LHCN-M2 (cell line): ENCODE results near the gene KSR2. TPM values are rescaled to one million over a fixed set of nuclear protein-coding genes. Genes with fewer than 3 reads are reported as not detected.

Experiments
- DNase-seq: peaks from one replicate; pipeline ENCODE4 v3.0.0-alpha.2; 2012; ENCODE audit warnings: low read depth
- total RNA-seq: library from RNA; depleted of rRNA; stranded (reverse); fragments of >200 nt; gene quantifications from 2 replicates; pipeline ENCODE4 v1.2.3, GENCODE V29; 2014

The KSR2 gene
- total RNA-seq, 1 experiment from 2014 or later = under 0.01 TPM

GRCh38 chr12:117499759-117500485, 468.9 kb downstream of the KSR2 start:
- no peak for DNase-seq

- DNase-seq = no peak
Measured at GRCh38 chr12:117498880-117499279, 469.9 kb downstream of the KSR2 start.

DNA sequence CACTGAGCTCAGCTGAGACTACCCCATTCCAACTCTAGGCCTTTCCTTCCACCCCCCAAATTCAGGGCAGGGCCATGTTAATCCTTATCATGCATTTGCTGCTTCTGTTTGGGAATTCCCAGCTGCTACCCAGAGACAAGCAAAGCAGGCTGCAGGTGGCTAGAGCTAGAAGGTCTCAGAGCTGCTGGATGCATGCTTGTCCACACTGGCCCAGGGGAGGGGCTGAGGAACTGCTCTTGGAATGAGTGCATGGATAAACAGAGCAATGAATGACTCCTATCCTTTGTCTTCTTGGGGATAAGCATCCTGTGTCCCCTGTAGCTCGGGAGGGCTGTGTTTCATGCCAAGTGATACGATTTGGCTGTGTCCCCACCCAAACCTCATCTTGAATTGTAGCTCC, 470.5 kb downstream of the KSR2 start:
- no peak for DNase-seq

DNA sequence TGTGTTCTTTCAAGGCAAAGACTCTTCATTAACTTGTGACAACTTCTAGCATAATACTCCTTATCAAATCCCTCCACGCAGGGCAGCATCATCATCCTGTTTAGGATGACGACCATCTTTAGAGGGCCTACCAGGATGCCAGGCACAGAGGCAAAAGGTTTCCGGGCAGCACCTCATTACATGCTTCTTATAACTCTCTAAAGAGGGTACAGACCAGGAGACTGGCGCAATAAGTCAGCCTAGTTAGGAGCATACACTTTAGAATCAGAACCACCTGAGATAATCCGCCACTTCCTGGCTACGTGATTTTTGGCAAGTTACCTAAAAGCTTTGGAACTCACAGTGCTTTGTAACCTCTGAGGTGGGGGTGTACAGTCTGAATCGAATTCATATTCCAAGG, 471.4 kb downstream of the KSR2 start:
- DNase-seq = no peak

- DNase-seq = no peak
Measured at GRCh38 chr12:117494833-117495655, 473.7 kb downstream of the KSR2 start.

- DNase-seq = no peak
Measured at GRCh38 chr12:117491711-117492110, 477.1 kb downstream of the KSR2 start.

- no peak for DNase-seq
Measured at GRCh38 chr12:117490130-117490529, 478.7 kb downstream of the KSR2 start.

GRCh38 chr12:117489671-117490070, 479.1 kb downstream of the KSR2 start:
- no peak for DNase-seq

GRCh38 chr12:117486840-117487659, 481.7 kb downstream of the KSR2 start:
- peak; percentile 5 for DNase-seq

DNA sequence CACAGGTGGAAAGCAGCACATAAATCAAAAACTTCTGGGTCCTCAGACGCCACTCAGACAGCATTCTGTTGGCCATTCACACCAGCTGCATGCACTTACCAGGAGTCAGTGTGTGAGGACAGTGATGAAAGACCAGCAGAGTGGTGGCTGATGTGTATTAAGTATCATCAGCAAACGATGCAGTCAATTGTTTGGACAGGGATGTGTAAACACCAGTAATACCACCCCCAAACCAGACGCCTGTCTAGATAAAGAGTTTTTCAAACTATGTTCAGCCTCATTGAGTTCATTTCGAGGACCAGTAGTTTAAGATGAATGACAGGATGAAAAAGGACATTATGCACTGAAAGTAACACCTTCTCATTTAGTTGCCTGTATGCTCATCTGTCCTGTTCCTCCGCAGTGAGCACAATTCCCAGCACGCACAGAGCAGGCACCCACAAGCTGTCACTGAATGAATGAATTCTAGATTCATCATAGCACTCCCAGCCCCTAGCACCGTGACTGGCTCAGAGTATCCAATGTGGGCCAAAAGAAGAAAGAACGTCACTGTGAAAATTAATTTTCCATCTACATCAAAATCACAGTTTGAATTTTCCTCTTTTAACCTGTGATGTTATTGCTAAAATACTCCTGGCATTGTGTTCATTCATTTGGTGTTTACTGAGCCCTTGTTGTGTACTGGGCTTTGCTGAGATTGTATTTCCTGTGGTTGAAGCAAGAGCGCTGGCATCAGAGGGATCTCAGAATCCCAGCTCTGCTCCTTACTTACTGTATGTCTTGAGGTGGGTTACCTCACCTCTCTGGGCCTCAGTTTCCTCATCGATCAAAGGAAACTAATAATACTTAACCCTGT, 482.6 kb downstream of the KSR2 start:
- DNase-seq = no peak

DNA sequence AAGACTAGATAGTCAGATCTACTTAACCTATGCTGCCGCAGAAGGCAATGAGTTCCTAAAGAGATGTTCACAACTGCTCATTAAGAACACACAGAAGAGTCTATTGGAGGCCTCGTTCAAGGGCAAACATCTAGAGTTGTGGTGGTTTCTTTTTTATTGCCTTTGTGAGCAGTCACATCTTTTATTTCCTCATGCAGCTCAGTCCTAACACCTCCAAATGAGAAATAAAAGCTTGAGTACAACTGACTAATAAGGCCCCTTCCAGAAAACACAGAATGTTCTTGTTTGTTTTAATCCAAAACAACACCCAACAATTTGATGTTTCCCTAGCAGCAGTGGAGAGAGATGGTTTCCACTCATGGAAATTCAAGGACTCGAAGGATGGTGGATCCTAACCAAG, 483.9 kb downstream of the KSR2 start:
- no peak for DNase-seq

GRCh38 chr12:117483501-117483900, 485.3 kb downstream of the KSR2 start:
- no peak for DNase-seq

DNA sequence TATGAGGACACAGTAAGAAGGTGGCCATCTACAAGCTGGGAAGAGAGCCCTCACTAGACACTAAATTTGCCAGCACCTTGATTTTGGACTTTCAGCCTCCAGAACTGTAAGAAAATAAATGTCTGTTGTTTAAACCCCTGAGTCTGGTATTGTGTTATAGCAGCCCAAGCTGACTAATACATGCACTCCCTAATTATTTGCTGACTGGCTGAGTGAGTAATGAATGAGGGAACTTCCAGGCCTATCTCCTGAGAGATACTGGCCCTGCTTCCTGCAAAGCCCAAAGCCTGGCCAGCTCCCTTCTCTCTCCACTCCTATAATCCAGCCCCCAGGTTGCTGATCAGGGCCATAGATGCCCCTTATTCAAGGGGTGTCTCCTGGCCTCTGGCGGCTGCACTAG, 487.3 kb downstream of the KSR2 start:
- no peak for DNase-seq

DNA sequence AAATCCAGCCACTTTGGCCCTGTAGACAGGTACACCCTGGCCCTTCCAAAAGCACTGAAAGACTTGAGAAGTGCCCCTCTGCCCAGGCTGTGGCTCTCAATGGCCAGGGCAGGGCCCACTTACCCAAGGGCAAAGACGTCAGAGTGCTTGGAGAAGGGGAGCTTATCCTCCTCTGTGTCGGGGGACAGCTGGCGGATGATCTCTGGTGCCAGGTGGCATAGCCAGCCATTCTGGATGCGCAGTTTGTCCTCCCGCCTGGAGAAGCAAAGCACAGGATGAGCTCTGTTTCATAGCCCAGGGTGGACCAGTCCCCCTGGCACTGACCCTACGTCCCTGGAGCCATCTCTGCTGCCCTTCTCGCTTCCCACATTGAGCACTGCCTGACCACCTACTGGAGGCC, 492.4 kb downstream of the KSR2 start:
- no peak for DNase-seq

- no peak for DNase-seq
Measured at GRCh38 chr12:117473856-117474255, 494.9 kb downstream of the KSR2 start.

- no peak for DNase-seq
Measured at GRCh38 chr12:117472983-117473382, 495.8 kb downstream of the KSR2 start.

DNA sequence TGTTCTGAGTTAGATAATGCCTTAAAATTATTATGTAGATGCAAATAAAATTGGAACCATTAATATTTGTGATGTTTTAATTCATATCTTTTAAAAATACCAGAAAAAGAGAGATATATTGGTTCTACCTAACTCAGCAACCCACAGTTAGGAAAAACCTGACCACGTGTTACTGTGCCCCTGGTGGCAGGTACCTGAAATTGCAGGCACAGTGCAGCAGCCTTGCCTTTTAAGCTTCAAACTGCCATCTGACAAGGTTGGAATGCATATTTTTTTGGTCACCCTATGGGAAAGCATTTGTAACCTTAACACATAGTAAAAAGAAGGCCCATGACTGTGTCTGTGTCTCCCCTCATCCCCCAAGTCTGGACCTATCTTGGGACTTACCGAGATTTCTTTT, 498.0 kb downstream of the KSR2 start:
- no peak for DNase-seq

DNA sequence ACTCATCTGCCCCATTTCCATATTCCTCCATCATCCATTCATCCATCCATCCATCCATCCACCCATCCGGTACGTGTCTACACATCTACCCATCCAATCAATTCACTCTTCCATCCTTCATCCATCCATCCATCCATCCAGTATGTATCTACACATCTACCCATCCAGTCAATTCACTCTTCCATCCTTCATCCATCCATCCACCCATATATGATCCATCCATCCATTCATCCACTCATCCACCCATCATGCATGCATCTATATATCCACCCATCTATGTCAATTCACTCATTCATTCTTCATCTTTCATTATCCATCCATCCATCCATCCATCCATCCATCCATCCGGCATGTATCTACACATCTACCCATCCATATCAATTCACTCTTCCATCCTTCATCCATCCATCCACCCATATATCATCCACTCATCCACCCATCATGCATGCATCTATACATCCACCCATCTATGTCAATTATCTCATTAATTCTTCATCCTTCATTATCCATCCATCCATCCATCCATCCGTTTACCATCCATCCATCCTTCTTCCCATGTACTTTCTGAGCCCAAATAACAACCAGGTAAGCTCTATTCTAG, 498.8 kb downstream of the KSR2 start:
- no peak for DNase-seq

DNA sequence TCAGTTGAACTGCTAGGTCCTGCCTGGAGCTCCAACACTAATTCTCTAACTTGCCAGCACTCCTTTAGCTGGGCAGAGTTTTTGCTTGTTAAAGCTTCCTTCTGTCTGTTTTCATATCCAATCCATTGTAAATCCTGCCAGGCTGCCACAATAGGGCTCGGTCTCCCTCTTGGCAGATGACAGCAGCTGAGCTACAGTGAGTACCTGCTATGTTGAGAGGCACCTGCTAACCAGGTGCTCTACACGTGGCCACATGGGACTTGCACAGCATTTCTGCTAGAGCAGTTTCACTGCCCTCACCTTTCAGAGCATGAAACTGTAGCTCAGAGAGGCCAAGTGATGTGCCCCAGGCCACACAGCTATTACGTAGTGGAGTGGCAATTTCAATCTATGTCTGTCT, 500.8 kb downstream of the KSR2 start:
- DNase-seq = no peak

DNA sequence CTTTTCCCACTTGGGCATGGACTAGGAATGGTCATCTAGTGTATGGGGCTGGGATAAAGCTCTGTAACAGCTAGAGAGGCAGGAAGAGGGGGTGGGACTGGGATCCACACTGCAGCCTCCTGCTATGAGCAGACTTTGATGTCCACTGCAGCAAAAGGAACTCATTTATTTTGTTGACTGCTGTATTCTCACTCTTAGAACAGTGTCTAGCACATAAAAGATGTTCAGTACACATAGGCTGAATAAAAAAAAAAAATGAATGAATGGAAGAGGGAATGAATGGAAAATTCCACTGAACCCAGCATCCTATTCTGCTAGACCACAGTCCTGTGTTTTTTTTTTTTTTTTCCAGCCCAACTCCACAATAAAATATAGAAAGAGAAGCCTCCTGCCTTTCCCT, 501.2 kb downstream of the KSR2 start:
- no peak for DNase-seq
